Stimulated activated CD4-positive, alpha-beta T cell treated with anti-CD3 and anti-CD28 coated beads, Interleukin-4, amount 100 ng/mL, for 24 hours (primary cell): Measurements from ENCODE around the gene DPP4.
"Not testable (repeated sequence)": the region's sequence is repeated elsewhere in the genome, so short reads cannot be mapped to it uniquely, and the experiment has no call there.

Experiments
- DNase-seq: peaks from one replicate; pipeline ENCODE4 v3.0.0-alpha.2; 2020

The DPP4 gene

DNA sequence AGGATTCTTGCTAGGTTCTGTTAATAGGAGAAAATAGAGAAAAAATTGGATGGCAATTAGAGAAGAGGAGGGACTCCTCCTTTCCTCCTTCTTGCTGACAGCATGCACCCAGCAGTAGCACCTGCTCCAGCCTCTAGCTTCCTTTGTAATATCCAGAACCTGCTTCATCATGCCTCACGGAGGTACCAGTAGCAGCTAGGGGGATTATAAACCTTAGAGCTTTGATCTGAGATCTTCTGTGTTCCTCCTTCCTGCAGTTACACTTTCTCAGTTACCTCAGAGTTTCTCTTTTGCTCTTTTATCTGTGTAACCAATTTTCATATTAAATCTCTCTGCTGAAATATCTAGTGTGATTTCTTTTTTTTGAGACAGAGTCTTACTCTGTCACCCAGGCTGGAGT, 16.6 kb downstream of the DPP4 start:
- no peak for DNase-seq

DNA sequence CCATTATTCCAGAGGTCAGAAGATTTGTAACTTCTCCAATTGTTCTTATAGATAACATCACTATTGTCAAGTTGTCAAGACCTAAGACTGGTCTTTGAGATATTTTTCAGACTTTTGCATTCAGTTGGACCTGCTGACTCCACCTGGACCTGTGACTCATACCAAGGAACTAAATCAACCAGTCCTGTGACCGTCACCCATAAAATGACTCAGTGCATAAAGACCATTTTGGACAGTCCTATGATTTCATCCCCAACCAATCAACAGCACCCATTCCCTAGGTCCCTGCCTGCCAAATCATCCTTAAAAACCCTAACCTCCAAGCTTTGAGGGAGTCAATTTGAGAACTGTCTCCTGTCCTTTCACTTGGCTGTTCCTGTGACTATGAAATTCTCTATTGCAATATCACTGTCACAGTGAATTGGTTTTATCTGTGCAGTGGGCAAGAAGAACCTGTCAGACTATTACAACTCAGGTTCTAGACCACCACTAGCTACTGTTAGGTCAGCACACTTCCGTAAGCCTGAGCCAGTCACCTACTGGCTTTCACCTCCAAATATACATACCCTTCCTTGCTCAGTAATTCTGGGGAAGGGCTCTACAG, 17.1 kb downstream of the DPP4 start:
- no peak for DNase-seq

DNA sequence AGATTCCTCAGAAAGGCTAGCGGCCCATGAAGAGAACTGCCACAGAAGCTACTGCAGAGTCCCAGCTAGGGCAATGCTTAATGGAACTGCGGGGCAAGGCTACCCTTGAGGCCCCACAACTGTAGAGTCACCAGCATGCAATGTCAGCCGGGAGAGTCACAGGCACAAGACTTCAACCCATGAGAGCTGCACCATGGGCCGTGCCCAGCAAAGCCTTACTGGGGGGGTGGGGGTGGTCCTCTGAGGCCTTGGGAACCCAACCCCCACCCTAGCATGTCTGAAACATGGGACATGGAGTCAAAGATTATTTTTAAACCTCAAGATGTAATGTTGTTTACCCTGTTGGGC, 20.2 kb downstream of the DPP4 start:
- no peak for DNase-seq

DNA sequence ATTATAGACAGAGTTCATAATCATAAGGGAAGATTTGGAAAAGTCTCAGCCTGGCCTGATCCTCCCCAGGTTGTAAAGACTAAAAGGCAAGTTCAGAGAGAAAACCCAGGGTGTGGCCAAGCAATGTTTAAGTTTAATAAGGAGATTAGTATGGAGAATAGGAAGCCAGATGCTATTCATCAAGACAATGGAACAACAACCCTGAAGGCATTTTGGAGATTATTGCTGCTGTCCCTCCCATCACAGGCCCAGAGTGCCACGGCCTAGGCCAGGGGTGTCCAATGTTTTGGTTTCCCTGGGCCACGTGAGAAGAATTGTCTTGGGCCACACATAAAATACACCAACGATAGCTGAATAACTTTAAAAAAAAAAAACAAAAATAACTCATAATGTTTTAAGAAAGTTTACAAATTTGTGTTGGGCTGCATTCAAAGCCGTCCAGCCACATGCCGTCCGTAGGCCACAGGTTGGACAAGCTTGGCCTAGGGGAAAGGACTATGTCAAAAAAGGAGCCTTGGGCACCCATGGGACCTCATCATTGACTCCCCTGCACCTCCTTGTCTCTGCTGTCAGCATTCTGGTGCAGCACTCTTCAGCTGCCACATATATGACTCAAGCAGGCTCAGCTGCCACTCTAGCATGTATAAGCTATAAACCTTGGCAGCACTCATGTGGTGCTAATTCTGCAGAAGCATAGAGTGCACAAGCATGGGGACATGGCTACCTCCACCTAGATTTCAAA, 20.8 kb downstream of the DPP4 start:
- DNase-seq = no peak

DNA sequence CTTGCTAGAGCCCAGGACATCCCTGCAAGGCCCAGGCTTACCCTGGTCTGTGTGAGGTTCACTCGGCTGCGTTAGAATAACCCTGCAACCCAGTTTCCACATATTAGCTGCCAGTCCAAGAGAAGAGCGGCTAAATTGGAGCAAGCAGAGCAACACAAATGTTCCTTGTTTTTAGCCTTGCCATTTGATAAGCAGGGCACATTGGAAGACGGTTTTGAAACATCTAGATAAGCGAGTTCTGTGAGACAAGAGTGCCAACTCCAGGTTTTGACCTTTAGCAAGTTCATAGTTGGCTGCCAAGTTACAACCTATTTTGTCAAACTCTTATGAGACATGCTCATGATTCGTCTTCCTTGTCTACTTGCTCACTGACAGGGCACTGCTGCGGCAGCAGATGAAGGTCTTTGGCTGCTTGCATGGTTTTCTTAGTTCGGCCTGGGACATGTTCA, 23.5 kb downstream of the DPP4 start:
- no peak for DNase-seq

DNA sequence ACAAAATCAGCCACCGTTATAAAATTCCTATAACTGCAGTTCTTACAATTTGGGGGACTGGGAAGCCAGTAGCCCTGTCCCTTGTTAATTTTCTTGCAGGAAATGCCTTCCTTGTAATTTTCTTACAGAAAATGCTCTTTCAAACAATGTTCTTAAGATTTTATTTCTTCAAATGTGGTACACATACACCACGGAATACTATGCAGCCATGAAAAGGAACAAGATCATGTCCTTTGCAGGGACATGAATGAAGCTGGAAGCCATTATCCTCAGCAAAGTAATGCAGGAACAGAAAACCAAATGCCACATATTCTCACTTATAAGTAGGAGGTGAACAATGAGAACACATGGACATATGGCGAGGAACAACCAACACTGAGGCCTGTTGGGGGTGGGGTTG, 24.9 kb downstream of the DPP4 start:
- DNase-seq = not testable (repeated sequence)

DNA sequence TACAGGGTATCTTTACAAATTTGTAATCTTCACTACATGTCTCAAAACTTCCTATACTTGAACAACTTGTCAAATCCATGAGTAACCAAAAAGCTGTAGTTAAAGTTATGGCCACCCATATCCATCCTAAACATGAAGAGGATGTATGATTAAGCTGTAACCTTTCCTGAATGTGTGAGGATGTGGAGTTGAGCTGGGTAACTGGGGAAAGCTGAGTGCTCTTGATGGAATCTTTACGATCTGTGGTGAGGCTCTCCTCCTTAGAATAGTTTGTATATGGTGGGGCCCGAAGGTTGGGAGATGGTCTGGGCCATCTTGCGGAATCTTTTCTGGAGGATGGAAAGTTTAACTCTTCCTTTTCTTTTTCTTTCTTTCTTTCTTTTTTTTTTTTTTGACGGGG, 29.4 kb downstream of the DPP4 start:
- no peak for DNase-seq

DNA sequence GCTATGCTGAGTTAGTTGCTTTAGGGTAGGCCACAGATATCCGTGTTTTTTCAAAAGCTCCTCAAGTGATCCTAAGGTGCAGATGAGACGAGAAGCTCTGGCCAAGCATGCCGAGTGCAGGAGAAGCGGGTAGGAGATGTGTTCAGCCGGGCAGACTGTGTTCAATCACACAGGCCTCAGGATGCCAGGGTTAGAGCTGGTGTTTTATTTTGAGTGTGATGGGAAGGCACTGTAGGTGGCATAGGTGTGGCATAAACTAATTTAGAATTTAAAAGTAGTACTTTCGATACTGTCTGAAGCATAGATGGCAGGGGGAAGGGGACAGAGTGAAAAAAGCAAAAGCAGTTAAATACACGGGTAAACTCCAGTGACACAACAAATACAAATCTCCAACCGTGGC, 30.9 kb downstream of the DPP4 start:
- DNase-seq = no peak

DNA sequence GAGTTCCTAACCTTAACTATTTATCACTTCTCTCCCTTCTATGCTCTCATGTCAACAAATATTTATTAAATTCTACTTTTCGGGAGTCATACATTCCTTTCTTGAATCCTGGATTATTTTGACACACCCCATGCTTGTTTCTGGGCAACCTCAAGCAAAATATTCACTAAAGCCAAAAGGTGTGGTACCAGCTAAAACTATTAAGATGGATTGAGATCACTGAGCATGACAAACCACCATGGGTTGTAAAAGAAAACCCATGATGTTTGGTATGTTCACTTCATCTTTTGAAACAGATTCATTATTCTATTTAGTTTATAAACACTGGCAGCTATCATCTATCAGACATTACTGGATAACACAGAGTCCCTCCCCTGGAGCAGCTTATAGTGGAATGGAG, 32.5 kb downstream of the DPP4 start:
- no peak for DNase-seq

DNA sequence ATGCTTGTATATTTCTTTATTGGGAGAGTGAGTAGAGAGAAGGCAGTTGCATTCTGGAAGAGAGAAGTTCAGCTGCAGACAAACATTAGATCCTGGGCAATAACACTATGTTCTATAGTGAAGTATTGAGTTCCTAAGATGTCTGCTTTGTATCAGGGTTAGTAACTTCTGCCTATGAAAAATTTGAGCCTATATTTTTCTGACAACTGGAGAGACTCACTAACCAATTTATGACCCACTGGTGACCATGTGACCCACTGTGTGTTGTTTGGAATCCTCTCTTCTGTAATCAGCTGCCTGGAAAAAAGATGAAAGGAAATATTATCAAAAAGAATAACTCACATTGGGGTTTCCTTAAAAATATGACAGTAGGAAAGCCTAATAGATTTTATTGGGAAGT, 35.3 kb downstream of the DPP4 start:
- no peak for DNase-seq

DNA sequence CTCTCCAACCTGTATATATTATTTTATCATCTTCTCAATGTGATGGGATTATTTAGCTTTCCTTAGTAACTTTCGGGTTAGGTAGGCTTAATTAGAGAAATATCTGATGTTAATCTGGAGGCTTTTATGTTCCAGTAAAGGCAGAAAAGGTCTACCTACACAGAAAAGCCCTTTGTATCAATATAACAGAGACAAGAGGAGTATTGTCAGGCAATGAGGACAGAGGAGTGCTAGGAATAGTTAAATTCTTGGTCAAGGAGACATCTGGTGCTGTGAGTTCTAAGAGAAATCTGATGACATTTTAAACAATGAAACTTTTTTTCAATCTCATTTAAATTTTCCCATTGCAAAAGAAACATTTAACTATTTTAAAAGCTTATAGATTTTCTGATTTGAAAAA, 36.1 kb downstream of the DPP4 start:
- no peak for DNase-seq

DNA sequence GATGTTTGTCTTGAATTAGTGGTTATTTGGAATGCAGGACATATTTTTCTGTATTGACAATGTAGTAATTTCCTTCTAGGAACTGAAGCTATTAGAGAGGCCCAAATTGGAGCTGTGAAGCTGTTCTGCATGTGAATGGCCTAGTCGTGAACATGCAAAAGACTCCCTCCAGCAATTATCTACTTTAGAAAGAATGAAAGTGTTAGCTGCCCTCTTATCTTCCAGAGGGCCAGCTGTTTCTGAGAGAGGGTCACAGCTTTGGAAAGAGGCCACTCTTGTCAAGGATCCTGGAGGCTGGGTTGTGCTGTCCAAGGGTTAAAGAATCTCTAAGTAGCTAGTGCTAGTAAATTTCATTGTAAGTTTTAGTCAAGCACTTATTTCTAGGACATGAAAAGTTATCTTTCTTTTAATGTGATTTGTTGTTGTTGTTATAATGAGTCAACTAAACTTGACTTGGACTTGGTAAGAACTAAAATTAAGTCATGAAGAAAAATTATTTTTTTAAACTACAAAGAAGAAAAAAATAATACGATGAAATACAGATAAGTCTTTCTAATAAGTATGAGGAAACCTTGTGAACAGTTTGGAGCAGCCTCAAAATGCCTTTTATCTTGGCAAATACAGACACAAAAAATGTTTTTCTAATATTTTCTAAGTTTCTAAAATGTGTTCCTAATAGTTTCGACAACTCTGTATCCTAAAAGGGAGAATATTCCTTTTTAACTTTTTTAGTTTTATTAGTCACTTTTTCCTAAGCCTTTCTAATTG, 36.8 kb downstream of the DPP4 start:
- no peak for DNase-seq

DNA sequence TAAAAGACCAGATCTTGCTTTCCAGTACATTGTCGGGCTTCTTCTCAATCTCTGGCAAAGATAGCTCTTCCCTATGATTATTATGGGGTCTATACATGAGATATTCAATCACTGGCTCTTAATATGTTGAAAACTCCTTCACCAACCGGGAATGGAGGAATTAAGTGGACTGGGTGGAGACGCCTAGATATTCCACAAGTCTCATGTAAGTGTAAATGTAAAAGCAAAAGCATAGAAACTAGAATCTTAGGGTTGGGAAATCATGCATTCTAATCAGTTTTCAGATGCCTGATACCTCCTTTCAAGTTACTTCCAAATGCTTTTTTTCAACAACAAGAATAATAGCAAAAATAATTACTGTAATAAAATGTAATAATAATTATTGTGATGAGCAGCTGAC, 38.0 kb downstream of the DPP4 start:
- DNase-seq = no peak

DNA sequence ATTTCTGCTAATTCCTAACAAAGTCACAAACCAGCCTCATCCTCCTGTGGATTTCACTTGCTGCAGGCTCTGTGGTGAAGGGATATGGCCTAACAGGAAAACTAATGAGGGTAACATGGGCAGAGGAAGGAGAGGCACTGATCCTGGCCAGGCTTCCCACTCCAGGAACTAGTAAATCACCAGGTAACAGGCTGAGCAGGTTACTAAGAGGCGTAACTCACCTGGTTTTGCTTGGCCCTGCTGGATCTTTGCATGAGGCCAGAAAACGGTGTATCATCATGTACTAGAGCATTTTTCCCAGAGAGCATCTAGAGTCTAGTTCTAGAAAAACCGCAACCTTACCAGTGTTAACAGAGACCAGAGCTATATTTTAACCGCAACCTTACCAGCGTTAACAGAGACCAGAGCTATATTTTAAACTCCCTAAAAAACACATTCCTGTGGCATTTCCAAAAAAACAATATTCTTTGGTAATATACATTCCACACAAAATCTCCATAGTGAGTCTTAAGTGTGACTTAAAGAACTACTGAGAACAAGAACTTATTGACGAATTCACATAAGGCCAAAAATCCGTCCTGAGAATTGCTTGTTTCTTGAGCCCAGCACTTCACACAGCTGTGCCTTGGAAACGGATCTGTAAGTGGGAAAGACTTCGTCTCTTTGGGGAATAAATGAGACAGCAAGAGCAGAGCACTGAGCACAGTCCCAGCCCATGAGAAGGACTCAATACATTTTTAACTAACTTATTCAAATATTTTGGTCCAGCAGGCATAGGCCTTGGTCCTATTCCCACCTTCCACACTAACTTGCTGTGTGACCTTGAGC, 43.4 kb downstream of the DPP4 start:
- no peak for DNase-seq

DNA sequence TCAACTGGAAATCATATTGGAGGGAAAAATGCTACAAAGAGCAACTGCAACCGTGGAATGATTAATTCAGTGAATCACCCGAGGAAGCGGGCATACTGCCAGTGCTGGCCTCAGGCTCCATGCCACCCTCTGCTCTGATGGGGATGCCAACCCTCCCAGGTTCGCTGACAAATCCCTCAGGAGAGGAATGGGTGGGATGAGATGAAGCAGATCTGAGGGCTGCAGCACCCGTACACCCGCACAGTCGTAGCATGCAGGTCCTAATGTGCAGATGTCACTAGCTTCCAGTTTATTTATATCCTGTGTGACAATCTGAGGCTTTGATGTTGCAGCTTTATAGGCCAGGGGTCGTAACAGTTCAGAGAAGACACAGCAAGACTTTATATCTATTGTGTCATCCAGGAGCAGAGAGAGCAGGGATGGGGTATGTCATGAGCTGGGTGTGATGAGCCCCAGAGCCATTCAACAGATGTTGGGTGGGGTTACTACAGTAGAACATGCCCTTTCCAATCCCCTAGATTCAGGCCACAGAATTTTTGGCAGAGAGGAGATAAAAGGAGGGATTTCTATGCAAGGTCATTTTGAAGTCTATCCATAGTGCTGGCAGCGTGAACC, 44.6 kb downstream of the DPP4 start:
- no peak for DNase-seq

DNA sequence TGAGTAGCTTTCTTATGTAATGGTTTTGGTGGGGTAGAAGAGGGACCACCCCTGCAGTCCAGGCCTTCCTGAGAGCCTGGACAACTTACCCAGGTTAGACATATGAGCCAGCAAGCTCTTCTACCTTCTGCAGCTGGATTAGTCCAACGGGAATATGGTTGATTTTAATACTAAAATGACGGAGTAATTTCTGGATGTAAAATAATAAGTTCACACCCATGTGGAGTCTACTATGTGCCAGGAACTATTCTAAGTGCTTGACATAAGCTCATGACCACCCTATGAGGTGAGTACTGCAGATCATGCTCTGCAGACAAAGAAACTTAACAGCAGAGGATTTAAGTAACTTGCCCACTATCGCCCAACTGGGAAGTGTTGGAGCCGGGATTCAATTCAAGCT, 45.5 kb downstream of the DPP4 start:
- no peak for DNase-seq

DNA sequence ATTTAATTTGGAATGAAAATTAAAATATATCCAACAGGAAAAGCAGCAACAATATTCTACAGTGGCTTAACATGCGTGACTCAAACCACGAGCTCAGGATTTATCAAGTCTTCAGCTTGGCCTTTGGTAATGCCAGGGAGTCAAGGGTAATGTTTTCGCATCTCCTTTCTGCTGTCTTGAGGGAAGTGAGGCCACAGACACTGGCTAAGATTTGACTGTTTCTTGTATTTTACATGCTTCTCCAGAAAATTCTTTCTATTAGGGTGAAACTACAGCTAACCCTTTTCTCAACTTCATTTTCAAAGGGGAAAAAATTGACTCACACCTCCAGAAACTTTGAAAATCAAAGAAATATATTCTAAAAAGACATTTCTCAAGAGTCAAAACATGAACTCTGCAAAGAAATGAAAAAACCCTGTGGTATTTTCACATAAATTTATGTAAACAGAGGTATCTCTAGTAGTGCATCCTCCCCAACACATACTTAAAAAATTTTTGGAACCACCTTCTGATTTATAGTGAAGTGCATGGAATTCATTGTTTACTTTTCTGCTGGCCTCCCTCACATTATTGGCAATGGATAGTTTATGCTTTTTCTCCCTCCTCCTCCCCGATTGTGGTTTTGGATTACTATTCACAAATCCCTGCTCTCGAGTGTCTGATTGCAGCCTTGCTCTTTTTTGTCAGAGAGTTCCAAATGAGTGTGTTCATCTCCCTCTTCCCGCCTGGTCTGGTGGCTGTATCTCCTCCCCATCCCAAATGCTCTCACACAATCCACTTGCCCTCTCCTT, 48.7 kb downstream of the DPP4 start:
- no peak for DNase-seq

DNA sequence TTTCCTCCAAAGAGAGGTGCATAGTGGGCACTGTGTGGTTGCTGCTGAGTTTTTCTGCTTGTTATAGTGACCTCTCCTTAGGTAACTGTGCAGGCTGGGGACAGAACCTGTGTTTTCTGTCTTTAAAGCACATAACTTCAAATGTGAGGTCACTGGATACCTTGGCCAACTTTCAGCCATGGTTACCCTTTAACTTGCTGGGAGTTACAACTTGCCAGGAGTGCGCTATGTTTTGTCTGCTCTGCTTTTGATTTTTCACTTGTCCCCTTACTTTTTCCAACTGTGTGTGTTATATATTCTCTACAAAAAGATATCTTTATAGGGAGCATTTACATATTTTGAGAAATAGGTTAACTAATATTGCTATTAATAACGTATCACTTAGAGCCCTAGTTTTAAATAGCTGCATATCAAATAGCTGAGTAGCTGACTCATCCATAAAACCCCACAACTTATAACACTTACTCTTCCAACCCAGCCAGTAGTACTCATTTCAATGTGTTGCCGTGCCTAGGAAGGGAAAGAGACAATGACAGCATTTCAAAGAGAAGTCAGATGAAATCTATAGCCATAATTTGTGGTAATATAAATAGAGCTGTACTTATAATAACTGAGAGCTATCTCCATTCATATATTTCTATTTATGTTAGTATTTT, 51.6 kb downstream of the DPP4 start:
- no peak for DNase-seq

DNA sequence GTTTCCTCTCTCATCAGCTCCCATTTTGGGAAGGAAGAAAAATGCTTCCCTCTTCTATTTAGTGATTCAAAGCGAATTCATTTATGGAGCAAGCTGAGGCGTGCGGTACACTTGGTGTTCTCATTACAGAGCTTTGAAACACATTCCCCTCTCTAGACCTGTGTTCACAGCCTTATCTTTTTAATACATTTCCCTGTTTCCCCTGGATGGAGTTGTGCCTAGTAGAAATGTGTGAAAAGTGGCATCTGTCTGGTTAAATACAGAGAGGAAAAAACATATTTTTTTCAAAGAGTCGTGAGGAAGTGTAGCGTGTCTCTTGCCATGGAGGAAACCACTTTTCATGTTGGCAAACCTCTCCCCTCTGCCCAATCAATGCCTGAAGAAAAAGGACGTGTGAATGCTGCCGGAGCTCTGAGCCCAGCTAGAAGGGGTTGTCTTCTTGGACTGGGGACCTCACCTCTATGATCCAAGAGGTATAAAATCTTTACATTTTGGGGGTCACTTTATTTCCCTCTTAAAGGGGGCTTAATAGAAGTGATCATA, 52.4 kb downstream of the DPP4 start:
- DNase-seq = no peak

DNA sequence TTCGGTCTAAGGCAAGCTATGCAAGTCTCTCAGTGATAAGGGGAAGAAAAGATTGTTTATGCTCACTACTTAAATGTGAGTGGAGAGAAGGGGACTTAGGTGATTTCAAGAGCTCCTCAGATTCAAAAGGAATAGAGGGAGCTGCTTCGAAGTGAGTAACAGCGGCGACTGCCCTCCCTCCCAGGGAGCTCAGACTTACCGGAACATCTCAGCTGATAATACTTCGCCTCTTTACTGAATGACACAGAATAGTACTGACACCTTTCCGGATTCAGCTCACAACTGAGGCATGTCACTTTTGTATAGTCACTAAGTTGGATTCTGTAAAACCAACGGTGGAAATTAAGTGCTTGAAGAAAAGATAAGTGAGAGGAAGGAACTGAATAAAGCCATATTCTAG, 55.5 kb downstream of the DPP4 start:
- no peak for DNase-seq

DNA sequence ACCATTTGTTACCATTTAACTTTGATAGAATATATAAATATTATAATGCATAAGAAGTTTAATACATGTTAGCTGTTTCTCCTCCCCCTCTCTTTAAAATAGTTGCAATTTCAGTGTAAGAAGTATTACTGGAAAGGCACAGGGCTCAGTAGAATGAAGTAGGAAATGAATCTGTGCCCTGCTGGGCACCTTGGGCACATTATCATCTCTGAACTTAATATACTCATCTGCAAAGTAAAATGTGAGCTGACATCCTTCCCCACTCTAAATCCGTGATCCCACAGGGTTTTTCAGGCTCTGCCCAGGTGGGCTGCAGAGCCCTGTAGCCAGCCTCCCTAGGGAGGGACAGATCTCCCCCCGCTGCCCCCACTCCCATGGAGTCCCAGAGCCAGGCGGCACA, 56.8 kb downstream of the DPP4 start:
- DNase-seq = no peak
